HG03064 (cell line): ENCODE results near the gene RPL23.

ENCODE experiments used
- ATAC-seq: cut with Tn5 transposase; IDR thresholded peaks from one replicate; pipeline ENCODE4 v1.9.1; 2021; ENCODE audit warnings: low read depth; ENCODE audit not compliant: unreplicated experiment

RPL23 gene

GRCh38 chr17:38853292-38854219 lies at the start of gene RPL23:
TSS of gene RPL23 (minus strand) at chr17:38853721. CDS start at chr17:38853710, 11 bp downstream.
- ATAC-seq, result peak; percentile 69

GRCh38 chr17:38900978-38901656 lies 47.6 kb upstream of the RPL23 start:
- no peak for ATAC-seq

GRCh38 chr17:38899421-38899820 lies 45.9 kb upstream of the RPL23 start:
- ATAC-seq, result no peak

GRCh38 chr17:38898812-38899348 lies 45.4 kb upstream of the RPL23 start:
- no peak for ATAC-seq

DNA sequence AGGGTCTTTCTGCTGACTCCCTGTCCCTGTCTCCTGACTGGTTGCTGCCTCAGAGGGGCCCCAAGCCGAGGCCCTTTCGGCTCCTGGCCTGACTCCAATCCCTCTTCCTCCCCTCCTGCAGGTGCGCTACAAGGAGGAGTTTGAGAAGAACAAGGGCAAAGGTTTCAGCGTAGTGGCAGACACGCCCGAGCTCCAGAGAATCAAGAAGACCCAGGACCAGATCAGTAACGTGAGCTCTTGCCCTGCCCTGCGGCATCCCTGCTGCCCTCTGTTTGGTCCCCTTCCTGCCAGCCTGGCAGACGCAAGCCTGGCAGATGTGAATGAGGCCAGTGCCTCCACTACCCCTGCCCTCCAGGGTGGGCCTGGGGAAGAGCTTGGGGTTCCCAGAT lies 44.8 kb upstream of the RPL23 start:
- no peak for ATAC-seq

DNA sequence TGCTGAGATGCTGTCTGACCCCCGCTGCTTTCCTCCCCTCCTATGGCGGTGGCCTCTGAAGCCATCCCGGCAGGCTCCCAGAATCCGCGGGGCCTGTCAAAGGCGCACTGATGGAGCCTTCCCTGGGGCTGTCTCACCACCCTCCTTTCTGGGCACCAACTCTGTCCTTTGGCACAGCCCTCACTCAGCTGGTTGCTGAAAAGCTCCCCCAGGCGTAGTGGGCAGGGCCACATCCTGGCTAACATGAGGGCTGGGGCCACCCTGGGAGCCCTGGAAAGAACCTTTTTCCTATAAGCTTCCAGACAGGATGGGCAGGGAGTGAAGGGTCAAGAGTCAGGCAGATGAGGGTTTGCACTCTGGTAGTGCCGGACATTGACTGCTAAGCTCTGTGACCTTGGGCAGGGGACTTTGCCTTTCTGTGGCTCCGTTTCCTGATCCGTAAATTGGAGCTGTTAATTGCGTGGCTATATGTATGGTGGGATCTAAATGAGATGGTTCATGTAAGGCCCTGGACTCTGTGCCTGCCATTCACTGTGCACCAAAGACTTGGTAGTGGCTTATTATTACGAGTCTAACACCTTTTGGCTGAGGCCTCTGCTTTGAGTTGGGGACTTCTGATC lies 44.3 kb upstream of the RPL23 start:
- no peak for ATAC-seq

- ATAC-seq, result no peak
Observed at GRCh38 chr17:38897176-38897575, 43.7 kb upstream of the RPL23 start.

- no peak for ATAC-seq
Observed at GRCh38 chr17:38896346-38896954, 42.9 kb upstream of the RPL23 start.

DNA sequence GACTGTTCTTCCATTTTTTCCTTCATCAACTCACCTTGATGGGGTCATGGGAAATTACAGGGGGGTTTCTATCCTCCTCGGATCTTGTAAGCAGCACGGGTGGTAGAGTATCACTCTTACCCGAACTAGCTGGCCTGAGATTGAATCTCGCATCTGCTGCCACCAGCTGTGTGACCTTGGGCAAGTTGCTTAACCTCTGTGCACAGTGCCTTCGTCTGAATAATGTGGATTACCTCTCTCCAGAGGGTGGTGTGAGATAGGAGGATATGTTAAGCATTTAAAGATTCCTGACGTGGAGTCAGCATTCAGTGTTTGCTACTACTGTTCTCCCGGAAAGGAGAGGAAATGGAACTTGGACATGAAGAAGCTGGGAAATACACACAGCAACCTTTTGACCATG lies 40.8 kb upstream of the RPL23 start:
- no peak for ATAC-seq

GRCh38 chr17:38893607-38894006 lies 40.1 kb upstream of the RPL23 start:
- ATAC-seq, result no peak

DNA sequence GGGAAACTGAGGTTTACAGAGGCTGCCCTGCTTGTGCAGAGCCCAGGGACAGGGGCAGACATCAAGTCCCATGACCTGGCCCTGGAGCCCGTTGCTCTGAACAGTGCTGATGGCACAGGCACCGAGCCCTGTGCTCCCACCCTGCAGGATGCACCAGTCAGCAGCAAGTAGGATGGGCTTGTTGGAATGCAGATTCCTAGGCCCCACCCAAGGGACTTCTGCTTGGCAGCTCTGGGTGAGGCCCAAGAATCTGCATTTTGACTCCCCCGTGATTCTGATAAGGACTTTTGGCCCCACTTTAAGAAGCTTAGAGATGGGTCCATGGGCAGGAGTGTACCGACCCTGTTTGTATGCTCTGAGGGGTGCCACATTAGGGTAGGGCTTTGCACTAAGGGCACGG lies 39.6 kb upstream of the RPL23 start:
- no peak for ATAC-seq

- ATAC-seq, result no peak
Observed at GRCh38 chr17:38892620-38893019, 39.1 kb upstream of the RPL23 start.

- no peak for ATAC-seq
Observed at GRCh38 chr17:38892083-38892482, 38.6 kb upstream of the RPL23 start.

GRCh38 chr17:38891441-38891840 lies 37.9 kb upstream of the RPL23 start:
- ATAC-seq, result no peak

DNA sequence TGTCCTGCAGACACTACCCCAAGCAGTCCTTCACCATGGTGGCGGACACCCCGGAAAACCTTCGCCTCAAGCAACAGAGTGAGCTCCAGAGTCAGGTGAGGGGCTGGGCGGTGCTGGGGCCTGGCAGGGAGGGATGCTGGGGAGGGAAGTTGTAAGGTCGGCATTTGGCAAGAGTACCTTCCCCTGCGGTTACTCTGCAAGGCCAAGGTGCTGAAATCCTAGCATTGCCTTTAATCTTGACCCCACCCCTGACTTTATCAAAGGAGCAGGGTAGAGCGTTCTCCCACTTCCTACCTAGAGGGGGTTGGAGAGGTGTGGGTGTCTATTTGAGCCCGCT lies 36.9 kb upstream of the RPL23 start:
- ATAC-seq, result no peak

GRCh38 chr17:38889745-38890409 lies 36.4 kb upstream of the RPL23 start:
- ATAC-seq, result no peak

DNA sequence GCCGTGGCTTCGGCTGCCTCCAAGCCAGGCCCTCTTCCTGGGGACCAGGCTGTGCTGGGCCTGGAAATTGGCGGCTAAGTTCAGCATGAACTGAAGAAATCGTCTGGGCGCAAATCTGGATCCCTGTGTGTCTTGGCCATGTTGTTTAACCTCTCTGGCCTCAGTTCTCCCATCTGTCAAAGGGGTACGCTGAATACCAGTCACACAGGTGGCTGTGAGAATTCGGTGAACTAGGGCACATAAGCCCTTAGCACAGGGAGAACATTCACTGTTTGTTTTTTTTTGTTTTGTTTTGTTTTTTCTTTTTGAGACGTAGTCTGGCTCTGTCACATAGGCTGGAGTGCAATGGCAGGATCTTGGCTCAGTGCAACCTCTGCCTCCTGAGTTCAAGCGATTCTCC lies 35.3 kb upstream of the RPL23 start:
- ATAC-seq, result no peak

- ATAC-seq, result no peak
Observed at GRCh38 chr17:38886643-38887010, 33.1 kb upstream of the RPL23 start.

DNA sequence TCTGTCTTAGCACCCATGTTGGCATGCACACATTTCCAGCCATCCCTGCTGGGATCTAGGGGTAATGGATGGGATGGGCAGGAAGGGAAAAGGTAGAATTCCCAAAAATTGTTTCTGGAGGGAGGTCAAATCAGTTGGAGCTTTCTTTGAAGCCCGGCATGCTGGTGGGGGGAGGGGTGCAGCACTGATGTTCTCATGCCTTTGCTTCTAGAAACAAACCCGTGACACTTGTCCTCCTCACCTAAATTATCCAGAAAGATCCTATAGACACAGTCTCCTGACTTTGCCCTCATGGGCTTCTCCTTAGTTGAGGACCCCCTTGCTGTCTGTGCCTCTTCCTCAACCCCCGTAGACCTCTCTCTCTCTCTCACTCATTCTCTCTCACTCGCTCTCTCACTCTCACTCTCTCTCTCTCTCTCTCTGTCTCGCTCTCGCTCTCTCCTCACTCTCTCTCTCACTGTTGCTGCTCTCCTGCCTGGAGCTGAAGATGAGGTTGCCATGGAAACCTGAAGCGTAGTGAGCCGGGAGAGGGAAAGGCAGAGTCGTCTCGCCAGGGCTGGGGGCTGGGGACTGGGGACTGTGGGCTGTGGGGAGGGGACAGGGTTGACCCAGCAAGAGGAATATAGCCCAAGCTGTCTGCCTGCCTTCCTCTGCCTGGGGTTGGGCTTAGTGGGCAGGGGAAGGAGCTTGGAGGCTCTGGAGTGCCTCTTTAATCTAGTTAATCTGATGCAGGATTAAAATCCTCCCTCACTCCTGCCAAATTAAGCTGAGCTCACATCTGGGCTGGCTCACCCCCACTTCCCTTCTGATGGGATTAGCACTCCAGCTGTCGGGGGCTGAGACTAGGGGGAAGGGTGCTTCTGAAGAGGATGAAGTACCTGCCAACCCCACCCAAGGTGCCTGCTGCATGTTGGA lies 32.5 kb upstream of the RPL23 start:
- ATAC-seq, result no peak
